ENCODE results near the gene PDK4.
"Not testable (repeated sequence)": the region's sequence is repeated elsewhere in the genome, so short reads cannot be mapped to it uniquely, and the experiment has no call there.

PDK4 gene

GRCh38 chr7:95596198-95597063, at the start of gene PDK4:
PDK4 (minus strand) TSS chr7:95596516; CDS start chr7:95596293, 223 bp downstream.
- no peak for DNase-seq

GRCh38 chr7:95642173-95642572, 45.9 kb upstream of the PDK4 start:
- DNase-seq = no peak

GRCh38 chr7:95636140-95636940, 40.0 kb upstream of the PDK4 start:
- no peak for DNase-seq

- DNase-seq = no peak
Observed at GRCh38 chr7:95632609-95633008, 36.3 kb upstream of the PDK4 start.

GRCh38 chr7:95631527-95631926, 35.2 kb upstream of the PDK4 start:
- DNase-seq = no peak

- no peak for DNase-seq
Observed at GRCh38 chr7:95630702-95631458, 34.6 kb upstream of the PDK4 start.

- DNase-seq = no peak
Observed at GRCh38 chr7:95628831-95629439, 32.6 kb upstream of the PDK4 start.

- no peak for DNase-seq
Observed at GRCh38 chr7:95623788-95624187, 27.5 kb upstream of the PDK4 start.

- no peak for DNase-seq
Observed at GRCh38 chr7:95622859-95623258, 26.5 kb upstream of the PDK4 start.

GRCh38 chr7:95622001-95622549, 25.8 kb upstream of the PDK4 start:
- no peak for DNase-seq

DNA sequence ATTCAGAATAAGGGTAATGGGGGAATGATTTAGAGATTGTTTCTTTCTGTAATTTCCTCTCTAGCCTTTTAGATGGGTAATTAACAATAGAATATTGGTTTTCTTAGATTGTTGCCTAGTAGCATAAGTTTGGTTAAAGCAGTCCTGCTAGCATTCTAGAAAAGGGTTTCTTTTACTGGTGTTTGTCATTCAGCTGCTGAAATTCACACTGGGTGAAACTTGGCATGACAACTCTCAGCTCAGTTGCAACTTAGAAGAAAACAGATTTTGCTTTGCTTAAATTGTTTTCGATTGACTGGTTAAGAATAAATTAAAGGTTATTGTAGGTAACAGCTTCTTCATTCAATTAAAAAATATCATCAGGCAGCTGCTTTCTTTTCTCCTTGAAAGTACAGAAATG, 25.1 kb upstream of the PDK4 start:
- no peak for DNase-seq

DNA sequence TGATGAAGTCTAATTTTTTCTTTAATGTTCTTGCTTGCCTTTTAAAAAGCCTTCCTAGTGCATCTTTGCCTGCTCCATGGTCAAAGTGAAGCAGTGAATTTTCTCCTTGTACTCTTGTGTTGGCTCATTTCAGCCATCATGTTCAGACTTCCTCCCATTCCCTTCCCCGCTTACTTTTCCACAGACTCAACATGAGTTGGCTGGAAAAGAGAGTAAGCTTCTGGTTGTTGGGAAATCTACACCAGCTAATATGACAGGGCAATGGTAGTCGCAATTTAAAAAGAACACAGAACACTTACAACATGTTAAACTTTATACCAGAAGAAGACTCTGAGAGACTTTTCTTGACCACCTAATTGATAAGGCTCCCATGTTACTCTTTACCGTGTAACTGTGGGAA, 24.3 kb upstream of the PDK4 start:
- no peak for DNase-seq

GRCh38 chr7:95619921-95620320, 23.6 kb upstream of the PDK4 start:
- DNase-seq = no peak

GRCh38 chr7:95619517-95619916, 23.2 kb upstream of the PDK4 start:
- DNase-seq = no peak

- DNase-seq = no peak
Observed at GRCh38 chr7:95614442-95614940, 18.2 kb upstream of the PDK4 start.

- DNase-seq = no peak
Observed at GRCh38 chr7:95611224-95611623, 14.9 kb upstream of the PDK4 start.

DNA sequence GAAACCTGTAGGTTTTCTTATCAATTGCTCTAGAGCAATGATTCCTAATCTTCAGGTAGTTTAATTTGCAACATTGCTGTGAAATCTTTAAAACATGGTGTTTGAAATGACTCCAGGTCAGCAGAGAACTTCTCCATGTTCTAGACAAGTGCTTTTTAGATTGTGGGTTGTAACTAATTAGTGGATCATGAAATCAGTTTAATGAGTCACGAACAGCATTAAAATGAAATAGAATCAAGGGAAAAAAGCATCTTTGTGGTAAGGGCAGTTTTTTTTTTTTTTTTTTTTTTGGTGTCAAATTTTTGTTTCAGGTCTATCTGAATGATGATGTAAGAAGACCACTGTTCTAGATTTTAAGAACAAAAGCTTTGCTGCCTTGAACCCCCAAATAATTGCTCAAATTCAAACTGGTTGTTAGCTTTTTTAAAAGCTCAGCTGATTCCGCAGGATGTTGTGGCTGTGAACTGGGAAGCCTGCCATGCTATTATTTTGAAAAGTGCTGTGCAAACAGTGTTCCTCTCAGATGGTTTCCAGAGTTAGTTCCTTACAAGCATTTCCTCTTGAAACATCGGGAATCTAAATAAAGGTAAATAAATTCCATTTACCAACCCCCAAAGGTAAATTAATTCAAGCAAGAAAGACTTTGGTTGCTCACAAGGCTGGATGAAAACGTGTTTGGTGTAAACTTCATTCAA, 13.1 kb upstream of the PDK4 start:
- DNase-seq = no peak

- peak; percentile 21 for DNase-seq
Observed at GRCh38 chr7:95608359-95609173, 12.2 kb upstream of the PDK4 start.

DNA sequence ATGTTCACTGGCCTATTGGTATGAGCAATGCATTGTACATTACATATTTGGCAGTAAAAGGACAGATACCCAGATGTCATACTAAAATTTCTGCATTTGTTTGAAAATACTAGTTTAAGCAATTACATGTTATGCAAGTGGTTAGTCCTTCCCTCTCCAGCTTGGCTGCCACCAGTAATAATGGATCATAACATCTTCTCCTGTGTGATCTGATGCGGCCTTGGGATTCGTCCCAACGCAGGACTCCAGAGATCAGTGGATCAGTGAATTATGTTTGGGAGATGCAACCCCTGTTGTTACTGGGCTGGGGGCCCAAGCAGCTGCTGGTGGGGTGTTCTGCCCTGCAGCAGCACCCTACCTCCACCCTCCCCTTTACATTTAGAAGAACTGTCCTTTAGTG, 11.2 kb upstream of the PDK4 start:
- DNase-seq = no peak

GRCh38 chr7:95605275-95605674, 9.0 kb upstream of the PDK4 start:
- no peak for DNase-seq

DNA sequence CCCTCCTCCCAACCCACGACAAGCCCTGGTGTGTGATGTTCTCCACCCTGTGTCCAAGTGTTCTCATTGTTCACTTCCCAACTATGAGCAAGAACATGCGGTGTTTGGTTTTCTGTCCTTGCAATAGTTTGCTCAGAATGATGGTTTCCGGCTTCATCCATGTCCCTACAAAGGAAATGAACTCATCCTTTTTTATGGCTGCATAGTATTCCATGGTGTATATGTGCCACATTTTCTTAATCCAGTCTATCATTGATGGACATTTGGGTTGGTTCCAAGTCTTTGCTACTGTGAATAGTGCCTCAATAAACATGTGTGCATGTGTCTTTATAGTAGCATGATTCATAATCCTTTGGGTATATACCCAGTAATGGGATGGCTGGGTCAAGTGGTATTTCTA, 8.5 kb upstream of the PDK4 start:
- DNase-seq = not testable (repeated sequence)
